ENCODE data around the gene ECPAS.
"Not testable (repeated sequence)": the region's sequence is repeated elsewhere in the genome, so short reads cannot be mapped to it uniquely, and the experiment has no call there.

ECPAS gene

GRCh38 chr9:111334318-111334863 lies 149.8 kb downstream of the ECPAS start:
- not testable (repeated sequence) for FAIRE-seq

- no peak for FAIRE-seq
Measured at GRCh38 chr9:111330124-111330523, 154.1 kb downstream of the ECPAS start, which contains the start of gene OR2K2. Gene OR2K2 (minus strand): TSS chr9:111330224. CDS start chr9:111328433, 1,791 bp downstream.

- FAIRE-seq, result no peak
Measured at GRCh38 chr9:111320631-111321030, 163.6 kb downstream of the ECPAS start.

- FAIRE-seq, result no peak
Measured at GRCh38 chr9:111316796-111317195, 167.4 kb downstream of the ECPAS start.

Data from TTC549 (cell line).